ENCODE measurements around the gene PATZ1.

Gene PATZ1

GRCh38 chr22:31284281-31285155 is 61.6 kb downstream of the PATZ1 start:
- no peak for DNase-seq (ENCODE audit: low read depth in 2 of 2, low spot score in 1 of 2)

- DNase-seq (ENCODE audit: low read depth in 2 of 2, low spot score in 1 of 2) = no peak
Measured at GRCh38 chr22:31282748-31283468, 63.2 kb downstream of the PATZ1 start.

- no peak for DNase-seq (ENCODE audit: low read depth in 2 of 2, low spot score in 1 of 2)
Measured at GRCh38 chr22:31281733-31282132, 64.4 kb downstream of the PATZ1 start.

GRCh38 chr22:31279821-31280505 is 66.2 kb downstream of the PATZ1 start:
- DNase-seq (ENCODE audit: low read depth in 2 of 2, low spot score in 1 of 2) = no peak

DNA sequence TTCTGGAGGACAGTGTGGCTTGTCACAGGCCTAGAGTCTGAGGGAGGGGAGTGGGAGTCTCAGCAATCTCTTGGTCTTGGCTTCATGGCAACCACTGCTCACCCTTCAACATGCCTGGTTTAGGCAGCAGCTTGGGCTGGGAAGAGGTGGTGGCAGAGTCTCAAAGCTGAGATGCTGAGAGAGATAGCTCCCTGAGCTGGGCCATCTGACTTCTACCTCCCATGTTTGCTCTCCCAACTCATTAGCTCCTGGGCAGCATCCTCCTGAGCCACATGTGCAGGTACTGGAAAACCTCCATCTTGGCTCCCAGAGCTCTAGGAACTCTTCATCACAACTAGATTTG is 66.8 kb downstream of the PATZ1 start:
- no peak for DNase-seq (ENCODE audit: low read depth in 2 of 2, low spot score in 1 of 2)

- DNase-seq (ENCODE audit: low read depth in 2 of 2, low spot score in 1 of 2) = no peak
Measured at GRCh38 chr22:31278626-31279326, 67.4 kb downstream of the PATZ1 start.

- no peak for DNase-seq (ENCODE audit: low read depth in 2 of 2, low spot score in 1 of 2)
Measured at GRCh38 chr22:31278151-31278621, 68.0 kb downstream of the PATZ1 start.

GRCh38 chr22:31277741-31278140 is 68.4 kb downstream of the PATZ1 start:
- no peak for DNase-seq (ENCODE audit: low read depth in 2 of 2, low spot score in 1 of 2)

GRCh38 chr22:31276426-31277167 is 69.5 kb downstream of the PATZ1 start:
- DNase-seq (ENCODE audit: low read depth in 2 of 2, low spot score in 1 of 2) = no peak
